Right lobe of liver (tissue), 6 donors: Measurements from ENCODE around the gene TASOR2. TPM values are rescaled to one million over a fixed set of nuclear protein-coding genes. Genes with fewer than 3 reads are reported as not detected.
A peak's percentile ranks its signal among the peaks of the same experiment; 100 is the strongest.

ENCODE experiments used
- ATAC-seq, 4 donors: fragments of 200-7000 bp; cut with Tn5 transposase; one replicate each; pipeline ENCODE4 v1.9.1; 2020; ENCODE audit warnings: mild to moderate bottlenecking in 4 of 4, moderate library complexity in 4 of 4
- DNase-seq, 3 donors: peaks; one replicate each; pipeline ENCODE4 v3.0.0-alpha.2; 2020
- H3K27ac ChIP-seq, 3 donors: fragments of 200-600 bp; one replicate each; pipeline ENCODE4 v1.8.0; 2022
- H3K27me3 ChIP-seq, 2 donors: fragments of 200-600 bp; one replicate each; pipeline ENCODE4 v1.8.0; 2022
- H3K36me3 ChIP-seq, 4 donors: fragments of 200-600 bp; sonication (generic) in 1 of 4; one replicate each; pipeline versions ENCODE4 v1.5.1 to v1.8.0; 2017 to 2022; ENCODE audit warnings: control low read depth in 1 of 4
- H3K4me1 ChIP-seq, 4 donors: fragments of 200-600 bp; sonication (generic) in 1 of 4; one replicate each; pipeline versions ENCODE4 v1.5.1 to v1.8.0; 2017 to 2022; ENCODE audit warnings: control low read depth in 1 of 4
- H3K4me3 ChIP-seq, 3 donors: fragments of 200-600 bp; one replicate each; pipeline ENCODE4 v1.8.0; 2022
- H3K9me3 ChIP-seq, 4 donors: fragments of 200-600 bp; sonication (generic) in 1 of 4; one replicate each; pipeline versions ENCODE4 v1.5.1 to v1.8.0; 2017 to 2022; ENCODE audit warnings: control low read depth in 1 of 4
- CTCF ChIP-seq, 4 donors: fragments of 200-600 bp in 3 of 4; fragments of 450-650 bp in 1 of 4; IDR thresholded peaks; one replicate each; pipeline versions ENCODE4 v1.5.1 to v1.8.0; 2016 to 2022; ENCODE audit warnings: antibody characterized with exemption in 4 of 4, mild to moderate bottlenecking in 2 of 4
- POLR2A ChIP-seq: fragments of 450-650 bp; IDR thresholded peaks from one replicate; pipeline ENCODE4 v1.6.1; 2017; ENCODE audit warnings: antibody characterized with exemption, mild to moderate bottlenecking
- WGBS: methylation state at CpG from one replicate; pipeline ENCODE4 v1.1.6; 2018; ENCODE audit warnings: low coverage, low lambda C conversion rate; ENCODE audit not compliant: insufficient coverage; ENCODE audit errors: missing lambda C conversion rate; 5-methylcytosine and 5-hydroxymethylcytosine counted together
- intact Hi-C, 2 donors: fragments of 100-400 bp; cut with DNase I; formaldehyde crosslinking; loops; one replicate each; pipeline versions ENCODE4 v1.11.2 to v1.14.1; 2022
- total RNA-seq, 6 experiments: library from RNA; depleted of rRNA in 2 of 6; stranded (reverse); fragments of >200 nt in 2 of 6; fragmentation: NEBNext Ultra II Directional in 3 of 6; extraction: Animal tissue kit (Norgen Biotek cat#: 25700) in 3 of 6; gene quantifications; one replicate each; pipeline versions ENCODE4 v1.1.0 to v1.2.4, GENCODE V29; 2016 to 2023
- donor health status: DM: no; HTN: yes; CAD: no.
- donor health status: DM: no; HTN: no; CAD: no.
- donor health status: DM: no; HTN: no; CAD: no.
- donor health status: DM: no; HTN: yes; CAD: no.
- donor health status: DM: no; HTN: yes; CAD: no.

Gene TASOR2
- total RNA-seq, 6 experiments from 2014 or later, result 19.7 to 53.4 (median 29.6) TPM

GRCh38 chr10:5647507-5648240 lies 37.0 kb upstream of the TASOR2 start:
- Histone ChIP-seq H3K4me1 (peaks cover 1 to 52% (median 23%) of the 10 kb centered on the region in 4 donors), H3K27ac (peak overlapping the region in 2 of 3 donors; percentile 68 to 84), H3K36me3 (peaks cover 0 to 6% (median 2%) of the 10 kb centered on the region in 4 donors), H3K4me3 (no peak overlapping the region), H3K27me3 (no peaks in the 10 kb centered on the region), H3K9me3 (no peaks in the 10 kb centered on the region)
- WGBS, result 31% methylated on average over 8 of the region's 11 CpGs
- DNase-seq (no peak), ATAC-seq (no peak)
- intact Hi-C loops, result no loop called here
- no peak for TF ChIP-seq CTCF (IDR thresholded peaks at IDR 0.05)
- TF ChIP-seq POLR2A, result no peak

- Histone ChIP-seq H3K4me1 (peaks cover 1 to 57% (median 26%) of the 10 kb centered on the region in 4 donors), H3K36me3 (peaks cover 0 to 6% (median 2%) of the 10 kb centered on the region in 4 donors), H3K9me3 (no peaks in the 10 kb centered on the region), H3K27me3 (no peaks in the 10 kb centered on the region), H3K27ac (peak overlapping the region in 1 of 3 donors; percentile 84), H3K4me3 (no peak overlapping the region)
- intact Hi-C loops, result no loop called here
- DNase-seq (no peak), ATAC-seq (no peak)
- TF ChIP-seq POLR2A, result no peak
- no peak for TF ChIP-seq CTCF (IDR thresholded peaks at IDR 0.05)
- 41% methylated on average over 22 of the region's 50 CpGs for WGBS
These were observed 35.9 kb upstream of the TASOR2 start for GRCh38 chr10:5648494-5649457.

GRCh38 chr10:5649746-5650145 lies 34.9 kb upstream of the TASOR2 start:
- intact Hi-C loops, result no loop called here
- TF ChIP-seq CTCF (IDR thresholded peaks at IDR 0.05) (no peak), POLR2A (no peak)
- DNase-seq (no peak), ATAC-seq (no peak)
- Histone ChIP-seq H3K4me3 (no peak overlapping the region), H3K36me3 (peaks cover 0 to 6% (median 2%) of the 10 kb centered on the region in 4 donors), H3K9me3 (no peaks in the 10 kb centered on the region), H3K27me3 (no peaks in the 10 kb centered on the region), H3K4me1 (peaks cover 1 to 57% (median 26%) of the 10 kb centered on the region in 4 donors), H3K27ac (peak overlapping the region in 1 of 3 donors; percentile 84)
- 96% methylated on average over 3 of the region's 11 CpGs for WGBS

GRCh38 chr10:5650664-5651387 lies 33.8 kb upstream of the TASOR2 start:
- intact Hi-C loops, result no loop called here
- DNase-seq (peak; percentile 52 to 84 (median 81)), ATAC-seq (peak; percentile 51 to 66 (median 58))
- Histone ChIP-seq H3K4me1 (peaks cover 1 to 57% (median 28%) of the 10 kb centered on the region in 4 donors), H3K36me3 (peaks cover 0 to 6% (median 2%) of the 10 kb centered on the region in 4 donors), H3K9me3 (no peaks in the 10 kb centered on the region), H3K27me3 (no peaks in the 10 kb centered on the region), H3K4me3 (no peak overlapping the region), H3K27ac (peak overlapping the region in 2 of 3 donors; percentile 62 to 84)
- 54% methylated on average over 6 of the region's 20 CpGs for WGBS
- no peak for TF ChIP-seq POLR2A
- no peak for TF ChIP-seq CTCF (IDR thresholded peaks at IDR 0.05)
